Fibroblast of skin of right quadriceps (primary cell): ENCODE results near the gene REEP1.
"Not testable (repeated sequence)": the region's sequence is repeated elsewhere in the genome, so short reads cannot be mapped to it uniquely, and the experiment has no call there.

ENCODE experiments used
- DNase-seq: peaks from one replicate; pipeline ENCODE4 v3.0.0-alpha.2; 2013

REEP1 gene

DNA sequence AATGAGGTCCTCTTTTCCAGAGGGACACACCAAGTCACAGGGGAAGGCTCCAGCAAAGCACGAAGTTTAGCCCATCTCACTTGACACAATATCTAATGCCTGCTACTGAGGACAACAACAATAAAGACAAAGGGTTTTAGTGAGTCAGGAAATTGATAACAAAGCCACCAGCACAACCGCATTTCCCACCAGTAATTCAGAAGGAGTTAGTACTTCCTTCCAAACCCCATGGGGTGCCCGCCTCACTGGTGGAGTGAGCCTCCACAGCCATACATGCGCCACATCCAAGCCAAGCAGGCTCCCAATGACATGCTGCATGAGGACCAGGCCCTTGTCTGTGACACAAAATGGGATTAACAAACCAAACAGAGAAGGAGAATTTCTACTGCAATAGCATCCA lies 98.1 kb downstream of the REEP1 start:
- no peak for DNase-seq

DNA sequence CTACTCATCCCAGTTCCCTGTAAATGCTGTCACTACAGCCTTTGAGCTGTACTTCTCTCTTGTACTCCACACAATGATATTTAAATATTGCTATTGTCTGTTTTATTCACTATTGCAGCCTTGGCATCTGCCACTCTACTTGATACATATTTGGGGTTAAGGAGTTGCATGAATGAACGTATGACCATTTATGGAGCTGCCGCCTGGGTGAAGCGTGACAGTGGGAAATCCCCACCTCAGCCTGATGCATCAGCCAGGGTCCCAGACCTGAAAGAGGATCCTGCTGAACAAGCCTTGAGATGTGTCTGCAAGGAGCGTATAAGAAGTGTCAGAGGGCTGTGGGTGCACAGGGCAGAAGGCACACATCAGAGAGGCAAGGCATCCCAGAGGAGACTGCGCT lies 99.1 kb downstream of the REEP1 start:
- no peak for DNase-seq

DNA sequence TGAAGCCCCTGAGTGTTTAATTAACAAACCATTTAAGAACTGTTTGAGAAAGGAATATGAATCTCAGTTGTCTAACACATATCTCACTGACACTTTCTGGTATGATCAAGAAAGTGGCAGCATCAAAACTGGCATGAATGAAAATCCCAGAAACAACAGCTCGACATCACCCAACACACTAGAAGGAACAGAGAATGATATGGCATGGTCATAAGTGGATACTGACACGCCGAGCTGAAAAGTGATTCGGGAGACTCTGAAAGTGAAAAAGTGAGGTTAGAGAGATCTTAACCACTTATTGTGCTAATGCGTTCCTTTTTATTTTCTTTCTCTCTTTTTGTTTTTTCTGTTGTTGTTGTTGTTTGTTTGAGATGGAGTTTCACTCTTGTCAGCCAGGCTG lies 100.3 kb downstream of the REEP1 start:
- no peak for DNase-seq

DNA sequence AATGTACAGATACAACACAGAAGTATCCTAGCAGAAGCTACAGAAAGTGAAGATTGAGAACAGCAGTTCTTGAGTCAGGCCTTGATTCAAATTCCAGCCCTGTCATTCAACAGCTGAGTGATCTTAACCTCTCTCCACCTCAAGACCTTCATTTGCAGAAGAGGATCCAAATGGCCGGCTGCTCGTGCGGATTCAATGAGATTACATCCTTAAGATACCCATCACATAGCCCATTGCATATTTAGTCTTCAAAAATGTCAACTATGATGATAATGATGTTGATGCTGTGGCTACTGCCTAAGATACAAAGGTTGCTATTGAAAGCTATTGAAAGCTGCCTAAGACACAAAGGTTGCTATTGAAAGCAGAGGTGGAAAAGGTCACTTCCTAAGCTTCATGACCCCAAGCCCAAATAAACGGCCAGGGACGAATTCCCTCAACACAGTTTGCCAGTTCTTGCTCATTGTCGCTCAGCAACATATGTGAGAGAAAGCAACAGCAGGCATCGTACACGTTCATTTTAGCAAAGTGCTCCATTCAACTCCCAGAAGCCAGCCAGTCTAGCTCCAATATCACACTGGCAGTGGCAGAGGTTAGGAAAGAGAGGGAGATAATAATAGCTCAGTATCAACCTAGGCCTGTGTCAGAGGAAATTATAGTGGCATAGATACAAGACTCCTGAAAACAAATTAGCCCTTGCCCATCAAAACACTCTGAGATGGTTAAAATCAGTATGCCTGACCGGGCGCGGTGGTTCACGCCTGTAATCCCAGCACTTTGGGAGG lies 102.0 kb downstream of the REEP1 start:
- no peak for DNase-seq

DNA sequence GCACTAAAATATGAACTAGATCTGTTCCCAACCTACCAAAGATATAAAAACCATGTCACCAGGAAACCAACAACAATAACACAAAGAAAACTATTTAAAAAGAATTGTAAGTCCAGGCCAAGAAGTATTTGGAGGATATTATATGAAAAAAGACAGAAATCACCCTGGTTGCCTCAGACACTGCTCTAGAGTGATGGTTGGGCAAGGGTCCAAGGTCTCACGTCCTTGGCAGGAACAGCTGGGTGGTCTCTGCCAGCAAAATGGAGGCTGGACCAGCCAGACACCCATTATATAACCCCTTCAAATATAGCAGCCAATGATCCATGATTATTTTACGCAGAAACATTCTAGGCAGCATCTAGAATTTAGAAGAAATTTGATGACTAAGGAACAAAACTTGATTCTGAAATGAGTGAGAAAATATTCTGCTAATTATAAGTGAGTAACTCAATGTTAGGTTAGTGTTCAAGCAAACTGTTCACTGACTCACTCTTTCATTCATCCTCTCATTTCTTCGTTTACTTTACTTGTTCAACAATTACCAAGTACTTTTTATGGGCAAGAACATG lies 102.8 kb downstream of the REEP1 start:
- no peak for DNase-seq

DNA sequence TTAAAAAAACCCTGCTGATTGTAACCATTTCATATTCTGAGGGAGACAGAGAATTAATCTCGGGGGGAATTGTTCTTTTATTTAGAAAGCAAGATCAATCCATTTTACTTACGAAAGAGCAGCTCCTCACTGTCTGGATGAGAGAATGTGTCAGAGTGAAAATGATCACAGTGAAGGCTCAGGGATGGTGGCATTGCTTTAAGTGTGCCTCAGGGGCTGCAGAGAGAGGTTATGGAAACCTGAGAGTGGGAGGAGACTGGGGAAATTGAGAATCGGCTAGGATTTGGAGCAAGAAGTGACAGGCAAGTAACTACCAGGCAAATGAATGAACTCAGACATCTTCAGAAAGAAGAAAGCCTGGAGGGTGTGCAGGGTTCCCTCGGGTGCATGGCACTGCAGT lies 104.0 kb downstream of the REEP1 start:
- DNase-seq, result no peak

DNA sequence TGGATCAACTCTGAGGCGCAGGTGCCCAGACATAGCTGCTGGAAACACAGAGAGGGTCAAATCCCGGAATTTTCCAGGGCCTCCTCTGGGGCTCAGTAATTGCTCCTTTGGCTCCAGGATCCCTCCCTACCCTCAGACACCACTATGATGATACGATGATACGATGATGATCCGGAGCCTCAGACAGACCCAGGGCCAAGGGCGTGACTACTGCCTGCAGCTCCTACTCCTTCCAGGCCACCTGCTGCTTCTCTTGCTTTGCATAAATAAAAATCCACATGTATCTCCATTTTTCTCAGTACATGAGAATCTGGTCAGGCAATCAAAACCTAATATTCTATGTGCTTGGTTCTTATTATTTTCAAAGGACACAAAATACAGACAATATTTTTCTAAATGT lies 104.5 kb downstream of the REEP1 start:
- no peak for DNase-seq

DNA sequence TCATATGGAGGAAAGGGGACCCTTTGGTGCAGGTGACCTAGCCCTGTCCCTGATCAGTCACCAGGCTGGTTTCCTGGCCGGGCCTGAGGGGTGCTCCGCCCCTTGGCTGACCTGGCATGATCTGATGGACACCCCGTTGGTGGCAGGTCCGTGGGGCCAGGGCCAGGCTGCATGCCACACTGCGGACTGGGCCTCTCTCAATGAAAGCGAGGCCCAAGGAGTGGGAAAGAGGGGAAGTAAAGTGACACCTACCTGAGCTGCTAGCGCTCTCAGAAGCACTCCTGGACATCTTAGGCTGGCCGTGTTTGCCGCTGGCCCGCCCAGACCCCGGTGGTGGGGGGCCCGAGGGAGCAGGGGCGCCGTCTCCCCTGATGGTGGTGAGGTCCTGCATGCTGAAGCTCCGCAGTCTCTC lies 105.0 kb downstream of the REEP1 start:
- DNase-seq, result no peak

DNA sequence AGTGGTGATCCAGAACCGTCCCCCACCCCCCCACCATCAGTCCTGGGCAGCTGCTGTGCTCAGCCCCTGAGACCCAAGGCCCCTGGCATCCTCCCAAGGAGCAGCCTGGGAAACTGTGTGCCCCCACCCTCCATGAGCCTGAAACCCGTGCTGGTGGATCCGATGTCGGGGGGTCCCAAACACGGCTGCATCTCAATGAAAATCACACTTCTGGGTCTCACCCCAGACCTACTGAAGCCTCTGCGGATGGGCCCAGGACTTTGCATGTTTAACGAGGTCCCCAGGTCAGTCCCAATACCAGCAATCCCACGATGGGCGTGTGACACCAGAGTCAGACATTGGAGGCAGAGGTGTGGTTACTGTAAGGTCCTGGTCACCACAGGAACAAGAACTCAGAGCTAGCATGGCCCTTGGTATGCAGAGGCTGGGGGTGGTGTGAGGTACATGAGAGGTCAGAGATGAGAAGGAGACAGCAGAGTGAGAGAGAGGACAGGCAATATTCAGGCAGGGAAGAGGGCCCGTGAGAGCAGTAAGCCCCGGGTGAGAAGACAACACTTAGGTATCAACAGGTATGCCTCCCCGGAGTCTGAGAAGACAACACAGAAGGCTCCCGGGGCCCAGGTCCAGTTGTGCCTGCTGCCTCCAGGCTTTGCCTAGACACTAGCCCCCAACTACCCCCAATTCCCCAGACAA lies 105.6 kb downstream of the REEP1 start:
- no peak for DNase-seq

DNA sequence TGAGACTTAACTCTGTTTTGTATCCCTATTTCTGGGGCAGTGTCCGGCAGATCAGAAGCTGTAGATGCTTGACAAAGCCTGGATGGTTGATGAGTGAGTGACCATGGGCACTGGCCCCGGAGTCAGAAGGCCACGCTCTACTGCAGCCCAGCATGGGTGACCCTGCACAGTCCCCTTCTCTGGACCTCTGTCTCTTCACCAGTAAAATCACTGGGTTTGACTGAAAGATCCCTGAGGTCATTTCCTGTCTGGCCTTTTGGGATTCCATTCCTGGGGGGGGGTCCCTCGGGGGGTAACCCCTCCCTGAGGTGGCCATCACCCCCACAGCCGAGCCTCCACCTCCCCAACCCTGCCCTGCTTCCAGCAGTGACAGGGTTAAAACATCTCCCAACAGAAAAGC lies 106.5 kb downstream of the REEP1 start:
- no peak for DNase-seq

DNA sequence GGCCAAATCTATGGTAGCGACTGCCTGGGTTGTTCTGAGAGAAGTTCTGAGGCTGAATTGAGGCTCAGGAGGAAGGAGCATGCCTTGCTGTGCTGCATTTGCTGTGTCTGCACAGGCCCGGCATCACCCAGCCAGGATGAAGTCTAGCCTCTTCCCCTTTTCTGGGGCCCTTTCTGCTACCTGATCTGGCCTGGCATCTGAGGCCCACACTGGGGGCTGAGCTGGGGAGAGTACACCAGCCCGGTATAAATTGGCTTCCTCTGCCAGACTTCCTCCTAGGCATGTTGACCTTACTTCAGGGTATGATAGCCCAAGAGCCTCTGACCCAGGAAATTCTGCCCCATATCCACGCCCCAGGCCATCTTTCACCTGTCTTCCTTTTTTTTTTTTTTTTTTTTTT lies 108.2 kb downstream of the REEP1 start:
- DNase-seq, result no peak

DNA sequence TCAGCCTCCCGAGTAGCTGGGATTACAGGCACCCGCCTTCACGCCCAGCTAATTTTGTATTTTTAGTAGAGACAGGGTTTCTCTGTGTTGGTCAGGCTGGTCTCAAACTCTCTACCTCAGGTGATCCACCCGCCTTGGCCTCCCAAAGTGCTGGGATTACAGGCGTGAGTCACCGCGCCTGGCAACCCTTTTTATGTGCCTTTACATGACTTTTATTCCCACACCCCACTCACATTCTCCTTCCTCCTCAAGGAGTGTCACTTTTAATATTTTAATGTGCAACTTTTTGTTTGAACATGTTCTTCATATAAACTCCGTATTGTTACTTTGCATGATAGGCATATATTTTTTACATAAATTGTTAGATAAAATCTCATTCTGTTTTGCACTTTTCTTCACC lies 108.9 kb downstream of the REEP1 start:
- DNase-seq, result not testable (repeated sequence)

DNA sequence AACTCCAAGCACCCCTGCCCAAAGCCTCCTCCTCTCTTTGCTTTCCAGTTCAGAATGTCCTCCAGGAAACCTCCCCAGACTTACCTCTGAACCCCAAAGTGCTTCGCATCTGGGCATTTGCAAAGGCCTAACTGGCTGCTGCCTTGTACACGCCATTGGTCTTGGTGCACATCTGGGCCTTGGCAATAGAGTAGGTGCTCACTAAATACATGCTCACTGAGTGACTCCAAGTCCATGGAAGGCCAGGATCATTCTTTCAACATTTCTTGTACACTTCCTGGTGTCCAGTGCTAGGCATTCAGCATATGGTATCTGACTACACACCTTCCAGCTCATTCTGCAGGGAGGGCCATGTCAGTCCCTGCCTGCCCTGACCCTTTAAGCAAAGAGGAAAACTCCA lies 109.7 kb downstream of the REEP1 start:
- no peak for DNase-seq

DNA sequence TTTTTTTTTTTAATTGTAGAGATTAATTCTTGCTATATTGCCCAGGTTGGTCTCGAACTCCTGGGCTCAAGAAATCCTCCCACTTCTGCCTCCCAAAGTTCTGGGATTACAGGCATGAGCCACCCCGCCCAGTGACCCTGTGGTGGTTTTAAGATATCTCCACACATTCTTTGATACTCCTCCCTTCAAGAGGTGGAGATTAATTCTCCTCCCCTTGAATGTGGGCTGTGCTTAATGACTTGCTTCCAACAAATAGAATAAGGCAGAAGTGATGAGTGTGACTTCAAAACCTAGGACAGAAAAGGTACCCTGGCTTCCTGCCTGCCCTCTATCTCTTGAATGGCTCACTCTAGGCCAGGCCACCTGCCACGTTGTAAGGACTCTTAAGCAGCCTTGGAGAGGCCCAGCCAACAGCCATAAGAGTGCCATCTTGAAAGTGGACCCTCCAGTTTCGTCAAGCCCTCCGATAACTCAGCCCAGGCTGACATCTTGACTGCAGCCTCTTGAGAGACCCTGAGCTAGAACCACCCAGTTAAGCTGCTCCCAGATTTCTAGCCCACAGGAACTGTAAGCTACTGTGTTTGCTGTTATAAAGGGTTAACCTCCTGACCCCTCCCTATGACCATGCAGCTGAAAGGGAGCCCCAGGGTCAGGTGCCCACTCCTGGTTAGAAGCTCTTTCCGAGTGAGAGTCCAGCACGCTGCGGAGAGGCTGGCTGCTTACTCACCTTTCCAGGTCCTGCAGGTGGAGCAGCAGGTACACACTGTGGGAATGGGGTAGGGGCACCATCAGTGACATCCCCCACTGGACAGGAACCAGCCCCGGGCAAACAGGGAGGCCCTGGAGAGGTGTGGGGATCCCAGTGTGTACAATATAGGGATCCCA lies 110.5 kb downstream of the REEP1 start:
- no peak for DNase-seq

DNA sequence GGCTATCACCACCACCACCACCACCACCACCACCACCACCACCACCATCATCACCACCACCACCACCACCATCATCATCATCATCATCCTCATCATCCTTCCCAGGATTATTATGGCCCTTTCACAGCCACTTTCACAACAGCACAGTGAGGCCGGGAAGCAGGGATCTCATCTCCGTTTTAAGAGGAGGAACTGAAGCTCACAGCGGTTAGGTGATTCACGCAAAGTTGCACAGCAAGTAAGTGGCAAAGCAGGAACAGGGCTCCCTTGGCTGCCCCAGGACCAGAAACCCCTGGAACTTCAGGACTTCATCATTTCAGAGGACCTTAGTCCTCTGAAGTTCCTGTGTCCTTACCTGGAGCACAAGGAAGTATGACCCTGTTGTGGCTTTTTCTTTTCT lies 111.4 kb downstream of the REEP1 start:
- DNase-seq, result no peak

DNA sequence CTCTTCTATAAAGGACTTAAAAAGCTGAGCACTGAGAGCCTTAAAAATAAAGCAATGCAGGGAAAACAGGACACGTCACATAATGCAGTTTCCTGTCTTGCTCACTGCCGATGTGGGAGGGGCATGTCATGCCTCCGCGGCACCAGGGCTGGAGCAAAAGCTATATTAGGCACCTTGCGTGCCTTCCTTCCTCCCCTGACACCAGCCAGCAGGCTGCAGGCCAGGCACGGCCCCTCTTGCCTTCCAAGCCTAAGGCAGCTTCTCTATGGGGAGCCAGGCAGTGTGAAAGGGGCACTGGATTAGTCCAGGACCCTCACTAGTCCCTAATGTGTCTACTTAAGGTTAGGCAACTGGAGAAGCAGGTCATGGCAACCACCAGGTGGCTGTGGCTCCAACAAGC lies 111.8 kb downstream of the REEP1 start:
- DNase-seq, result peak; percentile 8

DNA sequence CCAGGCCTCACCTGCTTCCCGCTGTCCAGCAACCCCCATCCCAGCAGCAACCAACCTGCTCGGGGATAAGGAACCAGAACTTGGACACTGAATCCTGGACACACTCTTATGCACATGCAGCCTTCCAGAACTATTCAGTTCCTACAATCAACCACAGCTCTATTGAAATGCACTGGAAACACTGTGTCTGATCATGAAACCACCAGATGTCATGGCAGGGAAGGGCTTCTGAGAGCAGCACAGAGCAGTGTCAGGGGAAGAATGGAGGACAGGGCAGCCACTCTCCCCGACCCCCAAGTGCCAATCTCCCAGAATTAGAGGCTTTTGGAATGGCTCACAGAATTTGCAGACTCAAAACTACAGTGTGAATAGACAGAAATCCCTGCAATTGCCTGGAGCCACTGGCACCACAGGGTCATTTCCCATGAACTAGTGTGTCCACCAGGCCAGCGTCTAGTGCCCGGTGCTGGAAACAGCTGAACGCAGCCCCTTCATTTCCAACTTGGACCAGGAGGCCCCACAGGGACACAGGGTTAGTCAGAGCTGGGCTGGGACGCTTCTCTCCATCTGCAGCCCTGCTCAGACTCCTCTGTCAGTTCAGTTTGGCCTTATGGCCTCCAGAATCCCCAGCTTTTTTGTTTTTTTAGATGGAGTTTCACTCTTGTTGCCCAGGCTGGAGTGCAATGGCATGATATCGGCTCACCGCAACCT lies 112.6 kb downstream of the REEP1 start:
- DNase-seq, result no peak

DNA sequence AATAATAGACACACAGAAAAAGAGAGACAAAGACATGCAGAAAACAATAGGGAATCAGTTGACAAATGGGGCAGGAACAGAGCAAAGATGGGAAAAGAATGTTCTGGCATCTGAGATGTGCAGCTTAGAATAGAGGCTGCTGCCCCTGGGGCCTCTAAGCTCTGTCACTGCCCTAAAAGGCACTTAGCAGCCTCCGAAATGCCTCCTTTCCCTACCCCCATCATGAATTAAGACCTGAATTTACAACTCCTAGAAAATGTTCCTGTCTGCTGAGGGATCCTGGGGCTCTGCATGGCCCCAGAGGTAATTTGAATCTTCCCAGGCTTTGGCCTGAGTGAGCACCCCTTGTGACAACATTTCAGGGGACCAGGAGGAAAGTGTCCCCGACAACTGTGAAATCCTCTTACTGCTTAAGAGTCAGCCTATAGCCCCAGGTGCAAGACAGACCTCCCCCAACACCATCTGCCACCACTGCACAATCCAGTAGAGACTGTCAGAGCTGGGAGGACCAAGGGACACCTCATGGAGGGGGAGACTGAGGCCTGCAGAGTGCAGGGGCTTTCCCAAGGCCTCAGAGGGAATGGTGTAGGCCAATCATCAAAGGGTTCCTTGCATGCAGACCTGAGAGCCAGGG lies 113.4 kb downstream of the REEP1 start:
- no peak for DNase-seq

DNA sequence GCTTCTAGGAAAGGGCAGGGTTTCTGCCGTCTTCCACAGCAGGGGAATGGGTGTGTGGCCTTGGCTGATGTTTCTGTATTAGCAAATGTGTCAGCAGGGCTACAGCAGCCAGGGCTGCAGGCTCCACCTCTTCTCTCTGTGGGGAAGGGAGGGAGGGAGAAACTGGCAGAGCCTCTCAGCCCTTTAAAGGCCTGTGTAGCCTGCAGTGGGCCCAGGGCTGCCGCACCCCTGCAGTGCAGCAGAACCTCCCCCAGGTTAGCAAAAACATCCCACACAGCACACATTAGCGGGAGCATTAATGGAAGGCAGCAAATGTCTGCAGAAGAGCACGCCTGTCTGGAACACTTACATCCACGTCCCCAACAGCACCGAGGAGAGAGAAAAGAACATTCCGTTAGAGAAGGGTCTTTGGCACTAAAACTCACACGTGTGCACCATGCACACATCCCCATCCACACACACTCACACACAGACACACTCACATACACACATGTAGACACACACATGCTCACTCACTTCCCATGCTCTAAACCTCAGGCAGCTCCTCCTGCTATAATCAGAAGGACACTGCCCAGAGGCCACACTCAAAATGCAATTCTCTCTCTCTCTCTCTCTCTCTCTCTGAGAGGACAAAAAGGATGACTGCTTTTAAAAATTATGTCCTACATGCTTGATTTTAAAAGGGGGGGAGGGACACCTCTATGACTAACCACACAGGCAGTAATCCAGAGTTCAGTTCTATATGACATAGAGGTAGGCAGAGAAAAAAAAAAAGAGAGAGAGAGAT lies 114.1 kb downstream of the REEP1 start:
- peak; percentile 77 for DNase-seq

DNA sequence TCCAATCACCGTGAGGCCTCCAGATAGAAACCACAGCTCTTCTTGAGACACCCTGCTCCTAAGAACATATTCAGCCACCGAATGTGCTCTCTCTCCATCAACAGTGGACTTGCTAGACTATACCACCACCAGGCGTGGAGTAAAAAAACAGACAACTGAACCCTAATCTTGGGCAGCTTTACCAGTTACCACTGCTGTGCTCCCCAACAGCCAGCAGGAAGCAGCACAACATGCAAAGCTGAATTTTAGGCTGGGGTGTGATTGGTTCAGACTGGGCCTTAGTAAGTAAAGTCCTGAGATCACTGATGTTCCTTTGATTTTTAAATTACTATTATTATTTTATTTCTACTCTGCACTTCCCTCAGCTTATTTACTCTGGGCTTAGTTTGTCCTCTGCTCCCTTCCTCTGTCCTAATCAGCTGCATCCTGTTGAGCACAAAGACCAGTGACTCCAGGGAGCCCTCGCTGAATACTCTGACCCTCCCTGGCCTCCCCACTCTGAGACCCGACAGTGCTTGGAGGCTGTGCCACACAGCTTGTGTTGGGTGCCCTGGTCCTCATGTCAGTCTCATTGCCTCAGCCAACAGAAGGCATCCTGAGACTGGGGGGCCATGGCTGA lies 116.3 kb downstream of the REEP1 start:
- peak; percentile 58 for DNase-seq

DNA sequence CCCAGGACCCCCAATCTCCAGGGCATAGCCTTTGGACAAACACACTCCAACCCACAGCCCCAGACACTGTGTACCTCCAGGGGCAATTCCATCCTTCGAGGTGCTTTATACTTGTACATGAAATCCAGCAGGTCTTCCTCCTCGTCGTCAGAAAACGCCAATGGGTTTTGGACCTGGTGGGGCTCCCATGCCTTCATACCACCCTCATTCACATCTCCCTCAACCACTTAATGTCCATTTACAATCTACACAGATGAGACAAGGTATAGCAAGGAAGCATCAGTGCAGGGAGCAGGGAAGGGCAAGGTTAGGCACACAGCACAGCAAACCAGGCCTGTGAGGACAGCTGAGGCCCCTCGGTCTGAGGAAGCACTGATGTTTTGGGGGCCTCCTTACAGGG lies 117.5 kb downstream of the REEP1 start:
- no peak for DNase-seq
